Glutamatergic neuron (in vitro differentiated cells): ENCODE data around the gene GLUL. TPM values are rescaled to one million over a fixed set of nuclear protein-coding genes. Genes with fewer than 3 reads are reported as not detected.

Experiments
- DNase-seq: peaks from one replicate; pipeline ENCODE4 v3.0.0; 2022
- H3K27ac Mint-ChIP-seq: one replicate; pipeline ENCODE4 v1.8.0; 2020; ENCODE audit warnings: mild to moderate bottlenecking, mixed read lengths, inconsistent platforms; ENCODE audit not compliant: unreplicated experiment
- H3K27me3 Mint-ChIP-seq: one replicate; pipeline ENCODE4 v1.8.0; 2020; ENCODE audit warnings: mild to moderate bottlenecking, moderate library complexity, mixed read lengths, inconsistent platforms; ENCODE audit not compliant: unreplicated experiment
- H3K36me3 Mint-ChIP-seq: one replicate; pipeline ENCODE4 v1.8.0; 2020; ENCODE audit warnings: mild to moderate bottlenecking, mixed read lengths, inconsistent platforms; ENCODE audit not compliant: unreplicated experiment
- H3K4me1 Mint-ChIP-seq: one replicate; pipeline ENCODE4 v1.8.0; 2020; ENCODE audit warnings: mild to moderate bottlenecking, low read depth, mixed read lengths, inconsistent platforms; ENCODE audit not compliant: unreplicated experiment
- H3K4me3 Mint-ChIP-seq: one replicate; pipeline ENCODE4 v1.8.0; 2020; ENCODE audit warnings: mild to moderate bottlenecking, mixed read lengths, inconsistent platforms; ENCODE audit not compliant: unreplicated experiment
- H3K9me3 Mint-ChIP-seq: one replicate; pipeline ENCODE4 v1.8.0; 2020; ENCODE audit warnings: mild to moderate bottlenecking, moderate library complexity, mixed read lengths, inconsistent platforms; ENCODE audit not compliant: unreplicated experiment
- CTCF ChIP-seq: fragments of 200-600 bp; sonication (generic); IDR thresholded peaks from one replicate; pipeline ENCODE4 v1.5.0; 2021; ENCODE audit not compliant: partially characterized antibody, unreplicated experiment
- total RNA-seq: library from RNA; stranded (reverse); fragmentation: NEBNext Ultra II Directional; extraction: Animal tissue kit (Norgen Biotek cat#: 25700); gene quantifications from one replicate; pipeline ENCODE4 v1.2.1, GENCODE V29; 2021; ENCODE audit not compliant: unreplicated experiment

Gene GLUL
- total RNA-seq, 1 donor from 2014 or later, result 312 TPM

- H3K36me3 Mint-ChIP-seq, result peaks cover 4% of the 10 kb centered on the region
- no peak overlapping the region for H3K27ac Mint-ChIP-seq
- no peak overlapping the region for H3K4me3 Mint-ChIP-seq
- H3K9me3 Mint-ChIP-seq, result peaks cover 2% of the 10 kb centered on the region
- H3K4me1 Mint-ChIP-seq, result no peaks in the 10 kb centered on the region
- DNase-seq, result no peak
- H3K27me3 Mint-ChIP-seq, result no peaks in the 10 kb centered on the region
- TF ChIP-seq CTCF, result no peak
Measured at GRCh38 chr1:182430263-182431068, 38.9 kb upstream of the GLUL start.

- Mint-ChIP-seq H3K4me3 (no peak overlapping the region), H3K4me1 (no peaks in the 10 kb centered on the region), H3K9me3 (peaks cover 2% of the 10 kb centered on the region), H3K27ac (no peak overlapping the region), H3K36me3 (peaks cover 4% of the 10 kb centered on the region), H3K27me3 (no peaks in the 10 kb centered on the region)
- no peak for TF ChIP-seq CTCF
- no peak for DNase-seq
Measured at GRCh38 chr1:182428043-182428442, 36.5 kb upstream of the GLUL start.

GRCh38 chr1:182426442-182427430 lies 35.1 kb upstream of the GLUL start:
- TF ChIP-seq CTCF, result no peak
- Mint-ChIP-seq H3K9me3 (no peaks in the 10 kb centered on the region), H3K4me1 (no peaks in the 10 kb centered on the region), H3K27me3 (no peaks in the 10 kb centered on the region), H3K27ac (no peak overlapping the region), H3K4me3 (no peak overlapping the region), H3K36me3 (peaks cover 4% of the 10 kb centered on the region)
- no peak for DNase-seq

- Mint-ChIP-seq H3K4me3 (no peak overlapping the region), H3K27ac (no peak overlapping the region)
Measured at GRCh38 chr1:182415789-182416188, 24.2 kb upstream of the GLUL start.

More at GRCh38 chr1:182415789-182416188, 24.2 kb upstream of the GLUL start:
- H3K27me3 Mint-ChIP-seq, result no peaks in the 10 kb centered on the region
- H3K4me1 Mint-ChIP-seq, result no peaks in the 10 kb centered on the region
- no peak for DNase-seq
- no peaks in the 10 kb centered on the region for H3K36me3 Mint-ChIP-seq
- TF ChIP-seq CTCF, result no peak
- H3K9me3 Mint-ChIP-seq, result no peaks in the 10 kb centered on the region
